ENCODE results near the gene QSER1.
A peak's percentile ranks its signal among the peaks of the same experiment; 100 is the strongest.
"Not testable (repeated sequence)": the region's sequence is repeated elsewhere in the genome, so short reads cannot be mapped to it uniquely, and the experiment has no call there.

Gene QSER1

GRCh38 chr11:32891657-32892354 lies 805 bp upstream of the QSER1 start:
- peak in 1 of 2 donors; percentile 71 for DNase-seq

GRCh38 chr11:32893093-32893342 lies 407 bp downstream of the QSER1 start:
- no peak for DNase-seq

GRCh38 chr11:32893343-32894148 lies 935 bp downstream of the QSER1 start:
- DNase-seq, result peak; percentile 7 to 54

GRCh38 chr11:32894149-32894827 lies 1.7 kb downstream of the QSER1 start:
- DNase-seq, result peak in 1 of 2 donors; percentile 22

GRCh38 chr11:32894921-32895320 lies 2.3 kb downstream of the QSER1 start:
- DNase-seq, result no peak

GRCh38 chr11:32895471-32895870 lies 2.9 kb downstream of the QSER1 start:
- no peak for DNase-seq

GRCh38 chr11:32897103-32897502 lies 4.5 kb downstream of the QSER1 start:
- DNase-seq, result no peak

GRCh38 chr11:32899438-32899837 lies 6.8 kb downstream of the QSER1 start:
- no peak for DNase-seq

GRCh38 chr11:32902089-32902665 lies 9.6 kb downstream of the QSER1 start:
- DNase-seq, result no peak

GRCh38 chr11:32905028-32905667 lies 12.5 kb downstream of the QSER1 start:
- DNase-seq, result no peak

GRCh38 chr11:32908619-32909018 lies 16.0 kb downstream of the QSER1 start:
- DNase-seq, result no peak

- no peak for DNase-seq
These were observed 18.8 kb downstream of the QSER1 start for GRCh38 chr11:32911413-32911812.

GRCh38 chr11:32913445-32913844 lies 20.8 kb downstream of the QSER1 start:
- no peak for DNase-seq

- DNase-seq, result no peak
These were observed 23.8 kb downstream of the QSER1 start for GRCh38 chr11:32916361-32916760.

GRCh38 chr11:32916994-32917393 lies 24.4 kb downstream of the QSER1 start:
- no peak for DNase-seq

GRCh38 chr11:32918427-32918826 lies 25.8 kb downstream of the QSER1 start:
- DNase-seq, result no peak

- DNase-seq, result no peak
These were observed 26.7 kb downstream of the QSER1 start for GRCh38 chr11:32919338-32919737.

- no peak for DNase-seq
These were observed 28.0 kb downstream of the QSER1 start for GRCh38 chr11:32920570-32920969.

GRCh38 chr11:32921204-32921603 lies 28.6 kb downstream of the QSER1 start:
- no peak for DNase-seq

GRCh38 chr11:32931606-32932005 lies 39.0 kb downstream of the QSER1 start:
- DNase-seq, result no peak

GRCh38 chr11:32932196-32932595 lies 39.6 kb downstream of the QSER1 start:
- DNase-seq, result no peak

- DNase-seq, result no peak
These were observed 42.9 kb downstream of the QSER1 start for GRCh38 chr11:32935462-32936029.

- not testable (repeated sequence) for DNase-seq
These were observed 43.6 kb downstream of the QSER1 start for GRCh38 chr11:32936178-32936577.

Data from hippocampal formation (tissue), 2 donors.